Activated T-helper 9 cell treated with anti-CD3 and anti-CD28 coated beads, Interleukin-2, amount 50 U/mL, for 16 hours (primary cell): ENCODE data around the gene CCT8.

Experiments
- DNase-seq: peaks from one replicate; pipeline ENCODE4 v3.0.0-alpha.2; 2020; ENCODE audit warnings: low read depth

Gene CCT8, protein sequence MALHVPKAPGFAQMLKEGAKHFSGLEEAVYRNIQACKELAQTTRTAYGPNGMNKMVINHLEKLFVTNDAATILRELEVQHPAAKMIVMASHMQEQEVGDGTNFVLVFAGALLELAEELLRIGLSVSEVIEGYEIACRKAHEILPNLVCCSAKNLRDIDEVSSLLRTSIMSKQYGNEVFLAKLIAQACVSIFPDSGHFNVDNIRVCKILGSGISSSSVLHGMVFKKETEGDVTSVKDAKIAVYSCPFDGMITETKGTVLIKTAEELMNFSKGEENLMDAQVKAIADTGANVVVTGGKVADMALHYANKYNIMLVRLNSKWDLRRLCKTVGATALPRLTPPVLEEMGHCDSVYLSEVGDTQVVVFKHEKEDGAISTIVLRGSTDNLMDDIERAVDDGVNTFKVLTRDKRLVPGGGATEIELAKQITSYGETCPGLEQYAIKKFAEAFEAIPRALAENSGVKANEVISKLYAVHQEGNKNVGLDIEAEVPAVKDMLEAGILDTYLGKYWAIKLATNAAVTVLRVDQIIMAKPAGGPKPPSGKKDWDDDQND

GRCh38 chr21:29073222-29074006 is at the start of gene CCT8:
Gene CCT8, minus strand, starts transcription at chr21:29073648. Its CDS starts 58 bp downstream, at chr21:29073590.
- DNase-seq, result peak; percentile 98

GRCh38 chr21:29121759-29122158 is 48.3 kb upstream of the CCT8 start:
- no peak for DNase-seq

GRCh38 chr21:29117372-29117955 is 44.0 kb upstream of the CCT8 start:
- DNase-seq, result no peak

DNA sequence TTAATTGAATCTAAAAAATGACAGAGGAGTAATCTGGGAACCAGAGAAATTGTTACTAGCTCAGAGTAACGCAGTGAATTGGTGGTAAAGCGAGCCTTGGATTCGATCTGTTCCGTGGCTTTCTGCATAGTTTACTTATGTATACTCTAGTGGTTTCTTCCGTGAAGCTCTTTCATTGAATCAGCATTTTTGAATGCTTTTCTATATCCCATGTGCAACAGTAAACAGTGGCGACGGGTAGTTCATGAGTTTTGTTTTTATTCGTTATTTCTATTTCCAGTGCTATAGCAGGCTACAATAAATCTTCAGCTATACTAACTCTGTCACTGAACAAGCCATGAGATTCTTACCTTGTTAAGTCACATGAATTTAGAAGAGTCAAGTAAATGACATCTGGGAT is 42.5 kb upstream of the CCT8 start:
- no peak for DNase-seq

- DNase-seq, result no peak
Observed at GRCh38 chr21:29114765-29115500, 41.5 kb upstream of the CCT8 start.

GRCh38 chr21:29105218-29105617 is 31.8 kb upstream of the CCT8 start:
- no peak for DNase-seq

DNA sequence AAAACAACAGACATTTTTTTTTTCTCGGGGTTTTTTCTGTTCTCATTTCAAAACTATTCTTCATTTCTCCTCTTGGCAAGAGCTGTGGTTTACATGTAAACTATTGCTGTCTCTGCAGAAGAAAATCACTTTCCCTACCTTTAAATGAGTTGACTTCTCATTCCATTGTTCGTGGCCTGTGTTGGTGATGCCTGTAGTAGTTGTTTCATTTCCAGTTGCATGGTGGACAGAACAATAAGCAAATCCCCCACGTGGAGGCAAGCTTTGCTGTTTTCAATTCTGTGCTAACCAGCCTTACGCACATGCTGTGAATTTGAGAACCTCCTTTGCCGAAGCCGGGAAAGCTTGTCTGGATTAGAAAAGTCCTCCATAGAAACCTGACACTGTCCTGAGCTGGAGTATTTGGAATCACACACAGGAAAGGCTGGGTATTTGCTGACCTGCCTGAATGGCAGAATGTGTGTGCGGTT is 30.8 kb upstream of the CCT8 start:
- DNase-seq, result no peak

DNA sequence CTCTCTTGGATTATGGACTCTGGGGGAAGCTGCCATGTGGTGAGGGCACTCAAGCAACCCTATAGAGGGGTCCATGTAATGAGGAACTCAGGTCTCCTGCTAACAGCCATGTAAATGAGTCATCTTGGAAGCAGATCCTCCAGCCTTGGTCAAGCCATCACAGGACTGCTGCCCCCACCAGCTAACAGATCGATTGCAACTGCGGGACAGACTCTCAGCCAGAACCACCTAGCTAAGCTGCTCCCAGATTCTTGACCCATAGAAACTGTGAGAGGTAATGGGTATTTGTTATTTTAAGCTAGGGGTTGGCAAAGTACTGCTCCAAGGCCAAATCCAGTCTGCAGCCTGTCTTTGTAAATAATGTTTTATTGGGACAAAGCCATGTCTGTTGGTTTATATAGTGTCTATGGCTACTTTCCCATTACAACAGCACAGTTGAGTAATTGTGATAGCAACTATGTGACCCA is 29.4 kb upstream of the CCT8 start:
- DNase-seq, result no peak

GRCh38 chr21:29098156-29098555 is 24.7 kb upstream of the CCT8 start:
- no peak for DNase-seq

GRCh38 chr21:29096218-29097015 is 23.0 kb upstream of the CCT8 start:
- no peak for DNase-seq

- no peak for DNase-seq
Observed at GRCh38 chr21:29092102-29092959, 18.9 kb upstream of the CCT8 start.

DNA sequence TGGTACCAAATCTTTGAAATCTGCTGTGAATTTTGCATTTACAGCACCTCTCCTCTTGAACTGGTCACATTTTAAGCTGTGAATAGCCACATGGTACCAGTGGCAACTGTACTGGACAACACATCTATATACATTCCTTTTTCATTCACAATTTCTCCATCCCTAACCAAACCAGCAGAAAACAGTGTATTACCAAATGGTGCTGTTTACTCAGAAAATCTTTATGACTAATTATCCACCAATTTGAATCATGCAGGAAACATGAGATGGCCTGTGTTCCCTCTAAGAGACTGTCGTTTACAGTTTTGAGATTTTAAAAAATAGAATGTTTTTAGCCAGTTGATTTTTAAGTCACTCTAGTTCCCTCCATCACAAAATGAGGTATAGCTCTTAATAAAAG is 17.6 kb upstream of the CCT8 start:
- no peak for DNase-seq

- DNase-seq, result no peak
Observed at GRCh38 chr21:29085106-29085752, 11.8 kb upstream of the CCT8 start.

DNA sequence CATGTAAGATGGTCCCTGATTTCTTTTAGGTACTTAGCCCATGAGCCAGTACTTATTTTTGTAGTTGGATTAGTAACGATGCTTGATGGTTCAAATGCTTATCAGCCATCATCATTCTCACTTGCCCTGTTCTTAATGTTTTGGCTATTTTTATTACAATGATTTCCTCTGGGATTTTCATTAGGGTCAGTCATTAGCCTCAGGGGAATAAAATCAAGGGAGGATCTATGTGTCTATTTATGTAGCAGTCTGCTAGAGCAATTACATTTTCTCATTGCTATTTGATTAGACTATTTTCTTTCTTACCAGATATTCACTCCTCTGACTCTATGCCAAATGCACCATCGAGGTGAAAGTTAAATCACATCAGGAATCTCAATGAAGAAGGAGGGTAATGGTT is 10.9 kb upstream of the CCT8 start:
- DNase-seq, result no peak

DNA sequence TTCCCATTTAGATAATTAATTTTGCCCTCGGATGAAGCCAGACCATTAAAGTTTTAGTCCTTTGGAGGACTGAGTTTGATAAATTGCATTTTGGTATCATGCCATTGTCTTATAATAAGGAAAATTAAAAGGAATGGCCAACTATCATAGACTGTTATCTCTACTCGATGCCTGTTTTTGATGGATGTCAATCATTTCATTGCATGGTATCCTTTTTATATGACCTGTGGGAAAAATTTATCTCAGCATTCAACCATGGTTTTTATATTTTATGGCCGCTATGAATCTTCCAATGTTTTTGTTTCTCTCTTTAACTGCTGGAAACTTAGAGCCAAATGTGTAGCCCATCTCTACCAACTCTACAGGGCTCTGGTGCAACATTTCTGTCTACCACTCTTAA is 9.9 kb upstream of the CCT8 start:
- no peak for DNase-seq

GRCh38 chr21:29082046-29082815 is 8.8 kb upstream of the CCT8 start:
- no peak for DNase-seq

GRCh38 chr21:29080454-29080941 is 7.0 kb upstream of the CCT8 start:
- DNase-seq, result no peak
